CD4-positive, alpha-beta T cell treated with Interleukin-10 for 1 hour (primary cell): ENCODE results near the gene RIMBP2.

Experiments used
- DNase-seq: peaks from one replicate; pipeline ENCODE4 v3.0.0-alpha.2; 2020

Gene RIMBP2

GRCh38 chr12:130477701-130478100 lies 238.4 kb downstream of the RIMBP2 start:
- no peak for DNase-seq

GRCh38 chr12:130477266-130477665 lies 238.8 kb downstream of the RIMBP2 start:
- DNase-seq = no peak

GRCh38 chr12:130476451-130477135 lies 239.5 kb downstream of the RIMBP2 start:
- no peak for DNase-seq

- DNase-seq = no peak
Observed at GRCh38 chr12:130474599-130475269, 241.4 kb downstream of the RIMBP2 start.

- DNase-seq = no peak
Observed at GRCh38 chr12:130473266-130473665, 242.8 kb downstream of the RIMBP2 start.

GRCh38 chr12:130470969-130471368 lies 245.1 kb downstream of the RIMBP2 start:
- no peak for DNase-seq

- DNase-seq = no peak
Observed at GRCh38 chr12:130469552-130469951, 246.5 kb downstream of the RIMBP2 start.

- no peak for DNase-seq
Observed at GRCh38 chr12:130468700-130469245, 247.3 kb downstream of the RIMBP2 start.

- DNase-seq = no peak
Observed at GRCh38 chr12:130468186-130468585, 247.9 kb downstream of the RIMBP2 start.

- DNase-seq = no peak
Observed at GRCh38 chr12:130465626-130466025, 250.5 kb downstream of the RIMBP2 start.

- DNase-seq = no peak
Observed at GRCh38 chr12:130465046-130465445, 251.1 kb downstream of the RIMBP2 start.

- DNase-seq = no peak
Observed at GRCh38 chr12:130463818-130464670, 252.1 kb downstream of the RIMBP2 start.

GRCh38 chr12:130463275-130463658 lies 252.8 kb downstream of the RIMBP2 start:
- no peak for DNase-seq

- DNase-seq = no peak
Observed at GRCh38 chr12:130462558-130463274, 253.4 kb downstream of the RIMBP2 start.

- DNase-seq = no peak
Observed at GRCh38 chr12:130461839-130462557, 254.1 kb downstream of the RIMBP2 start.

GRCh38 chr12:130461447-130461815 lies 254.7 kb downstream of the RIMBP2 start:
- DNase-seq = no peak

GRCh38 chr12:130460611-130461446 lies 255.3 kb downstream of the RIMBP2 start:
- no peak for DNase-seq

GRCh38 chr12:130459916-130460315 lies 256.2 kb downstream of the RIMBP2 start:
- DNase-seq = no peak

GRCh38 chr12:130458341-130458740 lies 257.8 kb downstream of the RIMBP2 start:
- DNase-seq = no peak

GRCh38 chr12:130457215-130457614 lies 258.9 kb downstream of the RIMBP2 start:
- DNase-seq = no peak
